Keratinocyte (primary cell): ENCODE measurements around the gene ZNF350. TPM values are rescaled to one million over a fixed set of nuclear protein-coding genes. Genes with fewer than 3 reads are reported as not detected.
A peak's percentile ranks its signal among the peaks of the same experiment; 100 is the strongest.
"Not testable (repeated sequence)": the region's sequence is repeated elsewhere in the genome, so short reads cannot be mapped to it uniquely, and the experiment has no call there.

Experiments
- DNase-seq: peaks from one replicate; pipeline ENCODE4 v3.0.0-alpha.2; 2011; ENCODE audit warnings: low read depth, missing footprints, low spot score
- FAIRE-seq: peaks from 2 replicates; lab custom pipeline; 2011; peaks lifted over from hg19 to GRCh38; lab: Jason Lieb, UNC
- H2AFZ ChIP-seq: 2 replicates; pipeline ENCODE4 v1.6.0; 2012; ENCODE audit warnings: low read length, control low read depth, inconsistent platforms; ENCODE audit not compliant: control insufficient read depth
- H3K27ac ChIP-seq: 2 replicates; pipeline ENCODE4 v1.5.1; 2011; ENCODE audit warnings: low read length; ENCODE audit not compliant: control insufficient read depth, insufficient read depth
- H3K27me3 ChIP-seq: 3 replicates; pipeline ENCODE4 v1.6.0; 2011; ENCODE audit warnings: low read length; ENCODE audit not compliant: control insufficient read depth, insufficient read depth; ENCODE audit errors: extremely low read depth
- H3K36me3 ChIP-seq, 2 experiments: 2 replicates in 1 of 2; 3 replicates in 1 of 2; pipeline ENCODE4 v1.5.1; 2011; ENCODE audit warnings: low read length in 2 of 2, mild to moderate bottlenecking in 1 of 2; ENCODE audit not compliant: control insufficient read depth in 2 of 2, insufficient read depth in 2 of 2; ENCODE audit errors: extremely low read depth in 1 of 2
- H3K4me1 ChIP-seq: 3 replicates; pipeline ENCODE4 v1.5.1; 2011; ENCODE audit warnings: low read length; ENCODE audit not compliant: control insufficient read depth, insufficient read depth; ENCODE audit errors: extremely low read depth
- H3K4me2 ChIP-seq: 3 replicates; pipeline ENCODE4 v1.6.0; 2011; ENCODE audit warnings: low read depth, low read length; ENCODE audit not compliant: control insufficient read depth, insufficient read depth; ENCODE audit errors: extremely low read depth
- H3K4me3 ChIP-seq, 3 experiments: fragments of 200-600 bp in 1 of 3; sonication (generic) in 1 of 3; 2 replicates in 2 of 3; 3 replicates in 1 of 3; pipeline ENCODE4 v1.5.1; 2011 to 2016; ENCODE audit warnings: low read length in 3 of 3, mild to moderate bottlenecking in 3 of 3, control low read depth in 2 of 3, inconsistent platforms in 1 of 3, low read depth in 1 of 3, mixed read lengths in 1 of 3, mixed run types in 1 of 3, moderate library complexity in 1 of 3; ENCODE audit not compliant: control insufficient read depth in 2 of 3, insufficient read depth in 2 of 3; ENCODE audit errors: extremely low read depth in 1 of 3
- H3K79me2 ChIP-seq: 2 replicates; pipeline ENCODE4 v1.6.0; 2012; ENCODE audit warnings: low read length; ENCODE audit not compliant: control insufficient read depth, insufficient read depth
- H3K9ac ChIP-seq: 3 replicates; pipeline ENCODE4 v1.6.0; 2011; ENCODE audit warnings: low read length; ENCODE audit not compliant: control insufficient read depth, insufficient read depth; ENCODE audit errors: extremely low read depth
- H3K9me1 ChIP-seq: 3 replicates; pipeline ENCODE4 v1.6.0; 2011; ENCODE audit warnings: low read length; ENCODE audit not compliant: control insufficient read depth, insufficient read depth; ENCODE audit errors: extremely low read depth
- H3K9me3 ChIP-seq: 2 replicates; pipeline ENCODE4 v1.5.1; 2012; ENCODE audit warnings: low read depth, low read length; ENCODE audit not compliant: control insufficient read depth
- H4K20me1 ChIP-seq: 3 replicates; pipeline ENCODE4 v1.6.0; 2011; ENCODE audit warnings: low read length; ENCODE audit not compliant: control insufficient read depth, insufficient read depth; ENCODE audit errors: extremely low read depth
- CTCF ChIP-seq, 3 experiments: IDR thresholded peaks in 1 of 3; conservative IDR thresholded peaks in 1 of 3; optimal IDR thresholded peaks in 1 of 3; 2 replicates in 2 of 3; 3 replicates in 1 of 3; pipeline versions ENCODE3 to v1.5.1; 2011; ENCODE audit warnings: low read length in 3 of 3, mild to moderate bottlenecking in 3 of 3, moderate library complexity in 2 of 3, control low read depth in 1 of 3, inconsistent platforms in 1 of 3; ENCODE audit not compliant: insufficient read depth in 2 of 3; ENCODE audit errors: extremely low read depth in 1 of 3
- EZH2 ChIP-seq: IDR thresholded peaks from one replicate; pipeline ENCODE4 v1.6.1; 2012; ENCODE audit warnings: inconsistent platforms, mild to moderate bottlenecking, low read length, moderate library complexity
- dilution Hi-C: fragments of 300-500 bp; cut with MboI; formaldehyde crosslinking; loops from one replicate; pipeline ENCODE4 v1.7.0; 2020; ENCODE audit warnings: low sequenced_read_pairs; ENCODE audit not compliant: extremely low pct_ligation_motif_present
- polyA plus RNA-seq, 5 experiments: library from polyadenylated mRNA; depleted of rRNA in 3 of 5; stranded (reverse) in 3 of 5; stranded (forward) in 1 of 5; unstranded in 1 of 5; fragments of >200 nt; gene quantifications; 1 replicate in 1 of 5; 2 replicates in 3 of 5; 3 replicates in 1 of 5; pipeline versions ENCODE4 v1.2.1 to v1.2.3, GENCODE V29; 2011 to 2012; ENCODE audit warnings: missing spikeins in 2 of 5, low read depth in 1 of 5, low replicate concordance in 1 of 5

Gene ZNF350
- polyA plus RNA-seq, 1 donor (not counting 4 experiments of a cell fraction or from before 2014, with no cell fraction given) = 6.0 TPM

DNA sequence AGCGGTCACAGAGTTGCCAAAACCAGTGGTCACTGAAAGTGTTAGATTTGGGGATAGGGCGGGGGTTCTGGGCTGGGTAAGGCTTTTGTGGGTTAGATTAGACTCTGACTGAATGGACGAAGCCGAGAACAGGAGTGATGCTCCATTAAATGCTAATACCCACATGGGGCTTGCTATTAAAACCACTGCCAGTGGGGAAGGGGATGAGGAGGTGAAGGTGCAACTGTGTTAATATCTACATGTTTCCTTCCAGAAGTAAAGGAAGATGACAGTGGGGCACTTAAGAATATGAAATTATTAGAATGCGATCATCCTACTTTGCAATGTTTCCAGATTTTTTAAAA is 42.1 kb upstream of the ZNF350 start:
- FAIRE-seq = peak; percentile 5

DNA sequence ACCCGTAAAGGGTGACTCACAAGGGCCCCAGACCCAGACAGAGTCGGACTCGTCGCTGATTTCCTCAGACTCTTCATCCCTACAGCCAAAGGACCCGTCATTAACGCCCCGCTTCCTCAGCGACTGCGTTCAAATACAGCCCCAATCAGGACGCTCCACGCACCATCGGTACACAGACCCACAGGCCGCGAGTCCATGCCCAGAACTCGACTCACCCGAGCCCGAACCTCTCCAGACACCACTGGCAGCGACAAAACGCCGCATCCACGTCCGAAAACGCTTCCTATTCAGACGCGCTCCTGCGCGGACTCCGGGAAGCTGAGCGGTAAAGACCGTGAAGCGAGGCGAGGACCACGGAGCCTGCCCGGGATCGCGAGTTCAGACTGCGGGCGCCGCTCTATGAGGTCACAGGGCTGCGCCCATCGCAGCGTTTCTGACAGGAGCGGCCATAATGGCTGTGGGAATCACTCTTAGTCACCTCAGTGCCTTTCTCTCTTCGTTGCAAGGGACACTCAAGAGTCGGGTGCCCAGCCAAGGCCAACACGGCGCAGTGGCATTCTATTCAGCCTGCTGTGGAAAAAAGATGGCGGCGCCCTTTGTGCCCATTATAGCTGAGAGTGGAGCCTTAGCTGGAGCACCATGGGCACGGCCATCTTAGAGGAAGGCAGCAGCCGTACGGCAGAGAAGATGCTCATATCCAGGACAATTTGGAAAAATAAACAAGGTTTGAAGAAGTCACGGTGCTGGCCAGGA is 41.6 kb upstream of the ZNF350 start, which contains the start of gene ZNF614:
TSS of gene ZNF614 (minus strand) at position 353 of the 753 bp plus-strand sequence. CDS start 2,634 bp downstream, outside the sequence.
- peak within 1 kb of the TSS; percentile 93 for H3K4me2 ChIP-seq
- H3K4me3 ChIP-seq = peak within 1 kb of the TSS; percentile 65 to 98 (median 98)
- H3K36me3 ChIP-seq = peaks cover 7 to 18% of the 10 kb centered on the region in 2 experiments
- H3K27me3 ChIP-seq = no peaks in the 10 kb centered on the region
- DNase-seq (peak; percentile 26), FAIRE-seq (no peak)
- H3K4me1 ChIP-seq = peaks cover 8% of the 10 kb centered on the region
- peak within 1 kb of the TSS; percentile 99 for H3K9ac ChIP-seq
- TF ChIP-seq CTCF (optimal IDR thresholded peaks at IDR 0.05 in 1 of 3, IDR thresholded peaks at IDR 0.05 in 1 of 3, conservative IDR thresholded peaks at IDR 0.05 in 1 of 3; ENCODE audit: extremely low read depth in 1 of 3, insufficient read depth in 2 of 3, low read length in 3 of 3) (no peak), EZH2 (no peak)
- H3K27ac ChIP-seq = peak within 1 kb of the TSS; percentile 94
- peaks cover 18% of the 10 kb centered on the region for H3K79me2 ChIP-seq
- H3K9me3 ChIP-seq = peaks cover 6% of the 10 kb centered on the region
- no peaks in the 10 kb centered on the region for H3K9me1 ChIP-seq
- dilution Hi-C loops = no loop called here
- no peaks in the 10 kb centered on the region for H4K20me1 ChIP-seq
- H2AFZ ChIP-seq = peak within 1 kb of the TSS; percentile 100

More for the DNA sequence above, 42.1 kb upstream of the ZNF350 start:
- Histone ChIP-seq H3K4me2 (peak overlapping the region; percentile 93), H4K20me1 (no peaks in the 10 kb centered on the region), H3K9me3 (peaks cover 11% of the 10 kb centered on the region), H3K9me1 (no peaks in the 10 kb centered on the region), H3K79me2 (peaks cover 18% of the 10 kb centered on the region), H3K9ac (peak overlapping the region; percentile 99), H3K27me3 (no peaks in the 10 kb centered on the region), H3K36me3 (peaks cover 4 to 14% of the 10 kb centered on the region in 2 experiments), H3K27ac (peak overlapping the region; percentile 94), H3K4me1 (peaks cover 8% of the 10 kb centered on the region), H2AFZ (peak overlapping the region; percentile 100), H3K4me3 (peak overlapping the region; percentile 65 to 98 (median 98))
- TF ChIP-seq CTCF (optimal IDR thresholded peaks at IDR 0.05 in 1 of 3, IDR thresholded peaks at IDR 0.05 in 1 of 3, conservative IDR thresholded peaks at IDR 0.05 in 1 of 3; ENCODE audit: extremely low read depth in 1 of 3, insufficient read depth in 2 of 3, low read length in 3 of 3) (no peak), EZH2 (no peak)
- no peak for DNase-seq
- dilution Hi-C loops = no loop called here

GRCh38 chr19:52026255-52026990 is 39.8 kb upstream of the ZNF350 start:
- H3K9me1 ChIP-seq, FAIRE-seq, H3K27ac ChIP-seq, H2AFZ ChIP-seq, DNase-seq, H3K4me1 ChIP-seq, H3K27me3 ChIP-seq, H3K4me3 ChIP-seq, dilution Hi-C loops, H3K9ac ChIP-seq, H4K20me1 ChIP-seq, H3K4me2 ChIP-seq, H3K9me3 ChIP-seq: not testable (repeated sequence)
- Histone ChIP-seq H3K79me2 (peaks cover 19% of the 10 kb centered on the region), H3K36me3 (peaks cover 5 to 18% of the 10 kb centered on the region in 2 experiments)
